HepG2 (cell line): Measurements from ENCODE around the gene SOS2. TPM values are rescaled to one million over a fixed set of nuclear protein-coding genes. Genes with fewer than 3 reads are reported as not detected.

Experiments used
- AGO1 ChIP-seq: fragments of 200-400 bp; formaldehyde crosslinking; IDR thresholded peaks from 2 replicates; pipeline ENCODE4 v1.6.1; 2017; ENCODE audit warnings: mild to moderate bottlenecking, low read depth, low read length, moderate library complexity; ENCODE audit not compliant: poor library complexity, severe bottlenecking
- DMTF1 ChIP-seq: sonication (generic); formaldehyde crosslinking; IDR thresholded peaks from 2 replicates; pipeline ENCODE4 v1.4.0; 2020; ENCODE audit warnings: mild to moderate bottlenecking, missing genetic modification reagents
- HINFP ChIP-seq: sonication (generic); formaldehyde crosslinking; IDR thresholded peaks from 2 replicates; pipeline ENCODE4 v1.4.0; 2020; ENCODE audit warnings: low read depth, mild to moderate bottlenecking, missing genetic modification reagents
- HIVEP1 ChIP-seq: sonication (generic); formaldehyde crosslinking; IDR thresholded peaks from 2 replicates; pipeline ENCODE4 v1.4.0; 2020; ENCODE audit warnings: mild to moderate bottlenecking, missing genetic modification reagents
- KLF13 ChIP-seq: sonication (generic); formaldehyde crosslinking; IDR thresholded peaks from 2 replicates; pipeline ENCODE4 v1.4.0; 2020; ENCODE audit warnings: mild to moderate bottlenecking, missing genetic modification reagents
- MAF1 ChIP-seq: sonication (generic); formaldehyde crosslinking; IDR thresholded peaks from 2 replicates; pipeline ENCODE4 v1.5.0; 2020; ENCODE audit warnings: missing genetic modification reagents, borderline replicate concordance
- MED1 ChIP-seq: sonication (generic); formaldehyde crosslinking; IDR thresholded peaks from 2 replicates; pipeline ENCODE4 v1.4.0; 2020; ENCODE audit warnings: missing genetic modification reagents
- MYPOP ChIP-seq: sonication (generic); formaldehyde crosslinking; IDR thresholded peaks from 2 replicates; pipeline ENCODE4 v1.8.1; 2023; ENCODE audit warnings: mild to moderate bottlenecking, moderate library complexity, missing genetic modification reagents
- PHF5A ChIP-seq: IDR thresholded peaks from one replicate; pipeline ENCODE4 v1.6.1; 2018; ENCODE audit warnings: low read depth, missing genetic modification reagents; ENCODE audit not compliant: unreplicated experiment
- RAD21 ChIP-seq: fragments of 450-650 bp; formaldehyde crosslinking; IDR thresholded peaks from 2 replicates; pipeline ENCODE4 v1.5.0; 2020; ENCODE audit warnings: mild to moderate bottlenecking
- RFX5 ChIP-seq: IDR thresholded peaks from 2 replicates; pipeline ENCODE4 v1.6.1; 2011; ENCODE audit warnings: low read depth, low read length, improper control_type of control experiment
- SMAD9 ChIP-seq: sonication (generic); formaldehyde crosslinking; IDR thresholded peaks from 2 replicates; pipeline ENCODE4 v1.5.1; 2020; ENCODE audit warnings: mild to moderate bottlenecking, missing genetic modification reagents
- YY1 ChIP-seq: IDR thresholded peaks from 2 replicates; pipeline ENCODE4 v1.6.1; 2011; ENCODE audit warnings: low read length, low read depth, moderate library complexity, mild to moderate bottlenecking; ENCODE audit not compliant: insufficient read depth, insufficient replicate concordance
- ZKSCAN1 ChIP-seq: fragments of 150-350 bp; IDR thresholded peaks from 2 replicates; pipeline ENCODE4 v1.6.1; 2014; ENCODE audit warnings: low read length
- ZNF225 ChIP-seq: sonication (generic); formaldehyde crosslinking; IDR thresholded peaks from 2 replicates; pipeline ENCODE4 v1.4.0; 2020; ENCODE audit warnings: mild to moderate bottlenecking, missing genetic modification reagents
- ZNF331 ChIP-seq: sonication (generic); formaldehyde crosslinking; IDR thresholded peaks from 2 replicates; pipeline ENCODE4 v1.4.0; 2020; ENCODE audit warnings: missing genetic modification reagents
- ZNF34 ChIP-seq: sonication (generic); formaldehyde crosslinking; IDR thresholded peaks from 2 replicates; pipeline ENCODE4 v1.4.0; 2020; ENCODE audit warnings: mild to moderate bottlenecking, missing genetic modification reagents, borderline replicate concordance
- ZNF552 ChIP-seq: sonication (generic); formaldehyde crosslinking; IDR thresholded peaks from 2 replicates; pipeline ENCODE4 v1.9.0; 2022; ENCODE audit warnings: missing genetic modification reagents, mild to moderate bottlenecking, borderline replicate concordance
- ZNF891 ChIP-seq: sonication (generic); formaldehyde crosslinking; IDR thresholded peaks from 2 replicates; pipeline ENCODE4 v1.5.0; 2020; ENCODE audit warnings: mild to moderate bottlenecking, missing genetic modification reagents
- polyA plus RNA-seq, 8 experiments: library from polyadenylated mRNA; depleted of rRNA in 3 of 8; stranded (reverse) in 7 of 8; unstranded in 1 of 8; fragments of >200 nt; fragmentation: Illumina TruSeq in 4 of 8; extraction: Trizol in 4 of 8; gene quantifications; 2 replicates each; pipeline versions ENCODE4 v1.2.1 to v1.2.3, GENCODE V29; 2011 to 2016; ENCODE audit warnings: low read depth in 4 of 8, missing spikeins in 1 of 8, mixed read lengths in 1 of 8; ENCODE audit not compliant: insufficient read depth in 1 of 8
- total RNA-seq, 5 experiments: library from RNA; depleted of rRNA; stranded (reverse); fragments of >200 nt; fragmentation: Illumina TruSeq; extraction: Trizol; gene quantifications; 2 replicates each; pipeline ENCODE4 v1.2.3, GENCODE V29; 2016; ENCODE audit warnings: low read depth in 1 of 5
- TF ChIP-seq, protein P1 (sequence below): sonication (generic); formaldehyde crosslinking; IDR thresholded peaks from 2 replicates; pipeline ENCODE4 v1.4.0; 2020; ENCODE audit warnings: missing genetic modification reagents, borderline replicate concordance
- TF ChIP-seq, protein P2 (sequence below): sonication (generic); formaldehyde crosslinking; IDR thresholded peaks from 2 replicates; pipeline ENCODE4 v1.5.0; 2020; ENCODE audit warnings: missing genetic modification reagents

The SOS2 gene
- total and polyA plus RNA-seq, 2 of the 13 experiments (the other 11 are each of a cell fraction or from before 2014, with no cell fraction given): 9.3 to 12.1 TPM

GRCh38 chr14:50116181-50116956, 115.0 kb downstream of the SOS2 start, which contains the start of gene VCPKMT (continued):
- TF ChIP-seq DMTF1 (no peak), ZNF225 (CRISPR knock-in tag) (peak; percentile 69; the same call in 1 of the 2 replicates), HINFP (CRISPR knock-in tag) (no peak), YY1 (peak; percentile 97), RFX5 (no peak), KLF13 (0 out of 2 replicates have a peak, but pooled peaks have one; percentile 27), ZNF552 (CRISPR knock-in tag) (no peak), MAF1 (CRISPR knock-in tag) (no peak), ZKSCAN1 (no peak), MED1 (CRISPR knock-in tag) (peak; percentile 73; the same call in 1 of the 2 replicates), MYPOP (peak; percentile 71; the same call in 1 of the 2 replicates), ZNF891 (peak; percentile 57; the same call in 1 of the 2 replicates), PHF5A (CRISPR knock-in tag) (no peak), RAD21 (CRISPR knock-in tag) (peak; percentile 44; the same call in 1 of the 2 replicates), SMAD9 (CRISPR knock-in tag) (no peak), ZNF331 (CRISPR knock-in tag) (peak; percentile 77), HIVEP1 (CRISPR knock-in tag) (peak; percentile 58; the same call in 1 of the 2 replicates), AGO1 (no peak), ZNF34 (CRISPR knock-in tag) (no peak)
- TF ChIP-seq, protein P1, sequence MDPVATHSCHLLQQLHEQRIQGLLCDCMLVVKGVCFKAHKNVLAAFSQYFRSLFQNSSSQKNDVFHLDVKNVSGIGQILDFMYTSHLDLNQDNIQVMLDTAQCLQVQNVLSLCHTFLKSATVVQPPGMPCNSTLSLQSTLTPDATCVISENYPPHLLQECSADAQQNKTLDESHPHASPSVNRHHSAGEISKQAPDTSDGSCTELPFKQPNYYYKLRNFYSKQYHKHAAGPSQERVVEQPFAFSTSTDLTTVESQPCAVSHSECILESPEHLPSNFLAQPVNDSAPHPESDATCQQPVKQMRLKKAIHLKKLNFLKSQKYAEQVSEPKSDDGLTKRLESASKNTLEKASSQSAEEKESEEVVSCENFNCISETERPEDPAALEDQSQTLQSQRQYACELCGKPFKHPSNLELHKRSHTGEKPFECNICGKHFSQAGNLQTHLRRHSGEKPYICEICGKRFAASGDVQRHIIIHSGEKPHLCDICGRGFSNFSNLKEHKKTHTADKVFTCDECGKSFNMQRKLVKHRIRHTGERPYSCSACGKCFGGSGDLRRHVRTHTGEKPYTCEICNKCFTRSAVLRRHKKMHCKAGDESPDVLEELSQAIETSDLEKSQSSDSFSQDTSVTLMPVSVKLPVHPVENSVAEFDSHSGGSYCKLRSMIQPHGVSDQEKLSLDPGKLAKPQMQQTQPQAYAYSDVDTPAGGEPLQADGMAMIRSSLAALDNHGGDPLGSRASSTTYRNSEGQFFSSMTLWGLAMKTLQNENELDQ: no peak
- TF ChIP-seq, protein P2, sequence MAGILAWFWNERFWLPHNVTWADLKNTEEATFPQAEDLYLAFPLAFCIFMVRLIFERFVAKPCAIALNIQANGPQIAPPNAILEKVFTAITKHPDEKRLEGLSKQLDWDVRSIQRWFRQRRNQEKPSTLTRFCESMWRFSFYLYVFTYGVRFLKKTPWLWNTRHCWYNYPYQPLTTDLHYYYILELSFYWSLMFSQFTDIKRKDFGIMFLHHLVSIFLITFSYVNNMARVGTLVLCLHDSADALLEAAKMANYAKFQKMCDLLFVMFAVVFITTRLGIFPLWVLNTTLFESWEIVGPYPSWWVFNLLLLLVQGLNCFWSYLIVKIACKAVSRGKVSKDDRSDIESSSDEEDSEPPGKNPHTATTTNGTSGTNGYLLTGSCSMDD (CRISPR knock-in tag): no peak
